GM12872 (cell line): ENCODE measurements around the gene OR52I2.

Experiments used
- CTCF ChIP-seq: IDR thresholded peaks from 3 replicates; pipeline ENCODE4 v1.5.1; 2011; ENCODE audit warnings: low read depth, mild to moderate bottlenecking, low read length, moderate library complexity; ENCODE audit not compliant: insufficient read depth

Gene OR52I2

DNA sequence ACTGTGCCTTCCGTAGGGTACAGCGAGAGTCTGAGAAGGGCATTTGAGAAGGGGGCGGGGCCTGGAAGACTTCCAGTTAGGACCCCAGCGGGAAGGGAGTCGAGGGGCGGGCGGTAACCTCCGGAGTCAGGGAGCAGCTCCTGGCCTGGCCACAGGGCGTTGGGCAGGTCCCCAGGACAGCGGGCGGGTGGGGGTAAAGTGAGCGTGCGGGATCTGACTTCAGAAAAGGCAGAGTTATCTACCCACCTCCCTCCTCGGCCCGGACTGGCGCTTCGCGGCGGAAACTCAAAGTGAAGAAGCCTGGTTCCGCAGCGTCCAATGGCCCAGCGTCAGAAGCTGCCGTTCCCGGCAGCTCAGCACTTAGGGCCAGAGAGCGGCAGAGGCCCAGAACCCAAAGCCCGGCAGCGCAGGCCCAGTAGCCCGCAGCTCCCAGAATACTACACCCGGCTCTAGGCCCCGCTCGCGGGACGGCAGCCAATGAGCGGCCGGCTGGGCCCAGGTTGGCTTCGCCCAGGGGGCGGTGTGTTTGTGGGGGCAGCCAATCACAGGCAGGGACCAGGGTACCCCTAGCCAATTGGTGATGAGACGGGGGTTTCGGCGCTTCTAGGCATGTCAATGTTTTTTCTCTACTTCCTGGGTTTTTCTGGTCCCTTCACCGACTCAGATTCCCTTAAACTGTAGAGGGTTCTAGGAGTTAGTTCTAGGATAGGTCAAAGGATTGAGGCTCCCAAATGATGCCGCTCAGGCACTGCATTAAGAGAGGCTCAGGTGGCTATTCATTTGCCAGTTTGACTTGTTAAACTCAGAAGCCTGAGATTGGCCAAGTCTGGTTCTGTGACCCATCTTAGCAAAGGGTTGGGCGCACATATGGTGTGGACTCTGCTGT lies 26.5 kb downstream of the OR52I2 start, which contains the start of gene TRIM68:
Gene TRIM68, minus strand, starts transcription at position 451 of the 886 bp plus-strand sequence. CDS start 2,727 bp downstream, outside the sequence.
- no peak for TF ChIP-seq CTCF

- TF ChIP-seq CTCF = no peak
These were observed 28.9 kb downstream of the OR52I2 start for GRCh38 chr11:4610258-4610935.

GRCh38 chr11:4611986-4612385 lies 30.4 kb downstream of the OR52I2 start:
- TF ChIP-seq CTCF = no peak

DNA sequence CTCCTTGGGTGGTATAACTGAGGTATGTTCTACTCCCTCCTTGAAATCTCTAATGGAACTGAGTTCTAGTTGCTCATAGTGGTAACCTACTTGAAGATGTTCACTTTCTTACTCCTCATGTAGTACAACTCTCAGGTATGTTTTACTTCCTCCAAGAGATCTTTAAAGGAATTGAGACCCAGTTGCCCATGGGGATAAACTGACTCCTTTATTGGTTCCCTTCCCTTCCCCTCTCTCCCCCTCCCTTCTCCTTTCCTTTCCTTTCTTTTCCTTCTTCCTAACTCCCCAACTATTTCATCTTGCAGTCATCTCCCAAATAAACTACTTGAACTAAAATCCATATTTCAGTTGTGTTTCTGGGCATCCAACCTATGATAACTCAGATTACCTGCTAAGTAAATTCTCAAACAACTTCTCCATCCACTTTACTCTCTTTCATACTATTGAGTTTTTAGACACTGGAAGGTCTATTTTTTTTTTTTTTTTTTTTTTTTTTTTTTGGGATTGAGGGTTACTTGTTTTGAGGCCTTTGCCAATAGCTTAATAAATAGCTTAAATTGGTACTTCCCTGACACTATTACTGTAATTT lies 34.4 kb downstream of the OR52I2 start:
- no peak for TF ChIP-seq CTCF

GRCh38 chr11:4619514-4619913 lies 38.0 kb downstream of the OR52I2 start:
- no peak for TF ChIP-seq CTCF

DNA sequence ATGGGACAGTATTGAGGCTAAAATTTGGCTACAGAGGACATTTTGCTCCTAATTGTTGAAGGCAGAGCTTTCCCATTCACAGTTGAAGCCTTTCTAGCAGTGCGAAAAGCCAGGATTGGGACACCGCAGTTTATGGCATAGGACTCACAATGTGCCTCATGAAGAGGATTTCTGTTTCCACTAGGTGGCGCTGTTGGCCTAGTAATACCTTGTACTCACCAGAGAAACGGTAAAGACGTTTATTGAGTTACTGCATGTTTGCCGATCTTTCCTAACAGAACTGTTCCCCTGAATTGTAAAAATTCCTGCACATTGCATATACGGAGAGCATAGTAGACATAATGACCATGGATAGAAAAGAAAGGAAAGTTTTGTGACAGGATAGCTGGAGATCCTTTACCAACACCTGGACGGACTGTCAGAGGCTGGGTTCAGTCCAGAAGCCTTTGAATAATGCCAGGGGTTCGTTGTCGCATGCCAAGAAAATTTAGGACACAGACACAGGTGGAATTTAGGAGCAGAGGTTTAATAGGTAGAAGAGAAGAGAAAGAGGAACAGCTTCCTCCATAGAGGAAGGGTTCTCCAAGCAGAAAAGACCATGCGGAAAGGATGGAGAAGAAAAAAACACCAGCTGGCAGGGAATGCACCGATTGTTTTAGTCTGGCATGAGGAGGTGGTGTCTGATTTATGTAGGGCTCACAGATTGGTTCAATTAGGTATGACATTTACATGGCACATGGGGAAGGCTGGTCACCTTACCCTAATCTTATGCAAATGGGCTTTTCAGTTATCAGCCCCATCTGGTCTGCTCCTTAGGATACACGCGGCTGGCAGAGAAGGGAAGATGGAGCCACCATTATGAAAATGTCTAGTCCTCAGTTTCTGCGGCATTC lies 44.9 kb downstream of the OR52I2 start:
- TF ChIP-seq CTCF = peak; percentile 72
